ENCODE data around the gene PTPRD. TPM values are rescaled to one million over a fixed set of nuclear protein-coding genes. Genes with fewer than 3 reads are reported as not detected.

Gene PTPRD
- total RNA-seq, 1 donor from 2014 or later: 136 TPM

- no peak overlapping the region for H3K27ac Mint-ChIP-seq
- no peaks in the 10 kb centered on the region for H4K20me1 ChIP-seq (ENCODE audit: low read depth)
These were observed 997.7 kb downstream of the PTPRD start for GRCh38 chr9:9615086-9615485.

GRCh38 chr9:9614607-9615006 lies 998.2 kb downstream of the PTPRD start:
- no peak for DNase-seq (ENCODE audit: low spot score)
- Histone ChIP-seq H4K20me1 (ENCODE audit: low read depth) (no peaks in the 10 kb centered on the region), H3K9me3 (ENCODE audit: low read depth) (no peaks in the 10 kb centered on the region), H3K79me2 (ENCODE audit: low read depth) (no peaks in the 10 kb centered on the region), H3K4me3 (no peak overlapping the region), H3K4me2 (no peak overlapping the region), H3K9ac (no peak overlapping the region), H3K36me3 (no peaks in the 10 kb centered on the region), H2AFZ (replicated peaks) (no peak overlapping the region), H3F3A (ENCODE audit: low read depth) (no peaks in the 10 kb centered on the region), H3K27me3 (no peaks in the 10 kb centered on the region), H3K27ac (no peak overlapping the region), H3K4me1 (no peaks in the 10 kb centered on the region)
- Mint-ChIP-seq H3K36me3 (no peaks in the 10 kb centered on the region), H3K4me3 (no peak overlapping the region), H3K27ac (no peak overlapping the region), H3K9me3 (no peaks in the 10 kb centered on the region), H3K27me3 (ENCODE audit: insufficient read depth, low read depth) (no peaks in the 10 kb centered on the region), H3K4me1 (no peaks in the 10 kb centered on the region)
- TF ChIP-seq EZH2 (IDR thresholded peaks at IDR 0.05): no peak
- TF ChIP-seq, protein P1, sequence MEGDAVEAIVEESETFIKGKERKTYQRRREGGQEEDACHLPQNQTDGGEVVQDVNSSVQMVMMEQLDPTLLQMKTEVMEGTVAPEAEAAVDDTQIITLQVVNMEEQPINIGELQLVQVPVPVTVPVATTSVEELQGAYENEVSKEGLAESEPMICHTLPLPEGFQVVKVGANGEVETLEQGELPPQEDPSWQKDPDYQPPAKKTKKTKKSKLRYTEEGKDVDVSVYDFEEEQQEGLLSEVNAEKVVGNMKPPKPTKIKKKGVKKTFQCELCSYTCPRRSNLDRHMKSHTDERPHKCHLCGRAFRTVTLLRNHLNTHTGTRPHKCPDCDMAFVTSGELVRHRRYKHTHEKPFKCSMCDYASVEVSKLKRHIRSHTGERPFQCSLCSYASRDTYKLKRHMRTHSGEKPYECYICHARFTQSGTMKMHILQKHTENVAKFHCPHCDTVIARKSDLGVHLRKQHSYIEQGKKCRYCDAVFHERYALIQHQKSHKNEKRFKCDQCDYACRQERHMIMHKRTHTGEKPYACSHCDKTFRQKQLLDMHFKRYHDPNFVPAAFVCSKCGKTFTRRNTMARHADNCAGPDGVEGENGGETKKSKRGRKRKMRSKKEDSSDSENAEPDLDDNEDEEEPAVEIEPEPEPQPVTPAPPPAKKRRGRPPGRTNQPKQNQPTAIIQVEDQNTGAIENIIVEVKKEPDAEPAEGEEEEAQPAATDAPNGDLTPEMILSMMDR (IDR thresholded peaks at IDR 0.05): no peak
- no peak for TF ChIP-seq EZH2phosphoT487 (IDR thresholded peaks at IDR 0.05)

More at GRCh38 chr9:9615086-9615485, 997.7 kb downstream of the PTPRD start:
- Histone ChIP-seq H3K27me3 (no peaks in the 10 kb centered on the region), H3K79me2 (ENCODE audit: low read depth) (no peaks in the 10 kb centered on the region), H3K4me2 (no peak overlapping the region), H2AFZ (replicated peaks) (no peak overlapping the region), H3K4me1 (no peaks in the 10 kb centered on the region), H3K27ac (no peak overlapping the region), H3K36me3 (no peaks in the 10 kb centered on the region), H3F3A (ENCODE audit: low read depth) (no peaks in the 10 kb centered on the region), H3K9me3 (ENCODE audit: low read depth) (no peaks in the 10 kb centered on the region), H3K4me3 (no peak overlapping the region), H3K9ac (no peak overlapping the region)
- no peaks in the 10 kb centered on the region for H3K36me3 Mint-ChIP-seq
- DNase-seq (ENCODE audit: low spot score): no peak
- no peaks in the 10 kb centered on the region for H3K27me3 Mint-ChIP-seq (ENCODE audit: insufficient read depth, low read depth)
- H3K4me3 Mint-ChIP-seq: no peak overlapping the region
- TF ChIP-seq EZH2 (IDR thresholded peaks at IDR 0.05) (no peak), EZH2phosphoT487 (IDR thresholded peaks at IDR 0.05) (no peak)
- TF ChIP-seq, protein P1 (IDR thresholded peaks at IDR 0.05): no peak
- no peaks in the 10 kb centered on the region for H3K9me3 Mint-ChIP-seq
- no peaks in the 10 kb centered on the region for H3K4me1 Mint-ChIP-seq

DNA sequence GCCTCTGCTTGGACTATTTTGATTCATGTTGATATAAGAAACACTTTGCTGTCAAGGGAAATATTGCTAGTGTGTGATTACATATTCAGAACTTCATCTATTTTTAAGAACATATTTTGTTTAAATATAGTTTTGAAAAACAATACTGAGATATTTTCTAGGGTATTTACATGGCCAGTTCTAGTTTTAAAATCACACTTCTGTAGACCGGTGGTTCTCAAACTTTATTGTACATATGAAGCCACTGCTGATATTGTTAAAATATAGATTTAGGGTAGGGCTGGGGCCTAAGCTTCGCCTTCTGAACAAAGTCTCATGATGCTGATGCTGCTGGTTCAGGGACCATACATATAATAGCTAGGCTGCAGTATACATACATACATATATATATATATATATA lies 1000.0 kb downstream of the PTPRD start:
- no peak for DNase-seq (ENCODE audit: low spot score)
- Histone ChIP-seq H3K79me2 (ENCODE audit: low read depth) (no peaks in the 10 kb centered on the region), H3K27me3 (no peaks in the 10 kb centered on the region), H3K4me2 (no peak overlapping the region), H3K27ac (no peak overlapping the region), H3K9me3 (ENCODE audit: low read depth) (no peaks in the 10 kb centered on the region), H2AFZ (replicated peaks) (no peak overlapping the region), H3K9ac (no peak overlapping the region), H4K20me1 (ENCODE audit: low read depth) (no peaks in the 10 kb centered on the region), H3K4me1 (no peaks in the 10 kb centered on the region), H3K36me3 (no peaks in the 10 kb centered on the region), H3F3A (ENCODE audit: low read depth) (no peaks in the 10 kb centered on the region), H3K4me3 (no peak overlapping the region)
- H3K27me3 Mint-ChIP-seq (ENCODE audit: insufficient read depth, low read depth): peaks cover 3% of the 10 kb centered on the region
- no peak for TF ChIP-seq EZH2 (IDR thresholded peaks at IDR 0.05)
- TF ChIP-seq EZH2phosphoT487 (IDR thresholded peaks at IDR 0.05): no peak
- TF ChIP-seq, protein P1 (IDR thresholded peaks at IDR 0.05): no peak
- H3K4me3 Mint-ChIP-seq: no peak overlapping the region
- H3K9me3 Mint-ChIP-seq: no peaks in the 10 kb centered on the region
- H3K36me3 Mint-ChIP-seq: no peaks in the 10 kb centered on the region
- no peak overlapping the region for H3K27ac Mint-ChIP-seq
- no peaks in the 10 kb centered on the region for H3K4me1 Mint-ChIP-seq

Measured in neural progenitor cell (in vitro differentiated cells).